AG10803 (cell line): Measurements from ENCODE around the gene LDLRAD4.

Experiments
- DNase-seq: peaks from one replicate; pipeline ENCODE4 v3.0.0; 2010; ENCODE audit warnings: low read depth
- H3K4me3 ChIP-seq: 2 replicates; pipeline ENCODE4 v1.5.1; 2011; ENCODE audit warnings: mild to moderate bottlenecking, low read length, control low read depth
- CTCF ChIP-seq: conservative IDR thresholded peaks from 2 replicates; pipeline ENCODE4 v1.5.1; 2011; ENCODE audit warnings: mild to moderate bottlenecking, low read length, control low read depth, inconsistent platforms

Gene LDLRAD4

DNA sequence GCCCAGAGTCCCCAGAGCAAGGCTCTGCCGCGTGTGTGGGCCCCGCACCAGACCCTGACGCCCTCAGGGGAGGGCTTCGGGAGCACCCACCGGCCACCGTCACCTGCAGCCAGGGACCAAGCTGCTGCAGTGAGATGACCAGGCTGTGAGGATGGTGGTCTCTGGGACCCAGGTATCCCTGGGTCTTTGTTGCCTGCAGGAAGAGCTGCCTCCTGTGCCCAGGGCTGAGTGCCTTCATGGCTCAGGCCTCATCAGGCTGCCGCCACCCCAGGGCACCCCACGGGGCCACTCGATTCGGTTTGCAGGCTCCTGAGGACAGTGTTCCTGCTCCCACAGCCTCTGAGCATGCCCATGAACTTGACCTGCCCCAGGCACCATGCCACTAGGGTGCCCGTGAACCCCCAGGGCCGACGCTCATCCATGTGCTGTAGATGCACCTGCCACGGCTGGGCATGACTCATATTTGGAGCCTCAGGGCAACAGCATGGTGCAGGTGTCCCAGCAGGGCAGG lies 398.0 kb downstream of the LDLRAD4 start:
- DNase-seq: no peak
- no peak overlapping the region for H3K4me3 ChIP-seq
- TF ChIP-seq CTCF: no peak

DNA sequence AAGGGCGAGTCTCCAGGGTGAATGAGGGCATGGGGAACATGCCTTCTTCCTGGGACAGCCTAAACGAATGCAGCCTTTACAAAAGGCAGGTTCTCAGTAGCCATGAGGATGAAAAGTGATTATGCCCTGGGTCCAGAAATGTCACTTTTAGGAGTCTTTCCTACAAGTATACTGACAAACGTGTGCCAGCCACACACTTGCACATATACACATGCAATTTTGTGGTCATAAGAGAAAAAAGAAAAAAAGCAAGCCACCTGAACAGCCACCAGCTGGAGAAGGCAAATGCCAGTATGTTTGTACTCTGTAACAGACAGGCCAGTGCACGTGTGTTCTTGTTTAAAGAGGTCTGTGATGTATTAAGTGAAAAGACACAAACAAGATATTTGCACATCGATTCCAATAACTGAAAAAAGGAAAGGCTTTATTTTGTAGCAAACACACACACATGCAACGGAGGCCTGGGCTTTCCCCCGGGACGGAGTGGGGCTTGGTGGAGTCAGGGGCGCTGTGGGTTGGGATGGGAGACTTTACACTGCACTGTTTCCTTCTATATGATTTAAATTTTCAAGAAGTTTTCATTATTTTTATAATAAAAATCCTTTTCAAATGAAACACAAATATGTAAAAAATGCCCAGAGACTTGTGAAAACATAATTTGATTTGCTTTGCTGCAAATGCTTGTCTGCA lies 399.4 kb downstream of the LDLRAD4 start:
- no peak for DNase-seq

GRCh38 chr18:13618760-13619438 lies 400.3 kb downstream of the LDLRAD4 start:
- no peak for DNase-seq

More for the DNA sequence above, 399.4 kb downstream of the LDLRAD4 start:
- H3K4me3 ChIP-seq: no peak overlapping the region
- TF ChIP-seq CTCF: no peak

GRCh38 chr18:13619505-13620205 lies 401.1 kb downstream of the LDLRAD4 start:
- H3K4me3 ChIP-seq: no peak overlapping the region
- no peak for TF ChIP-seq CTCF
- no peak for DNase-seq

More at GRCh38 chr18:13618760-13619438, 400.3 kb downstream of the LDLRAD4 start:
- no peak for TF ChIP-seq CTCF
- no peak overlapping the region for H3K4me3 ChIP-seq

DNA sequence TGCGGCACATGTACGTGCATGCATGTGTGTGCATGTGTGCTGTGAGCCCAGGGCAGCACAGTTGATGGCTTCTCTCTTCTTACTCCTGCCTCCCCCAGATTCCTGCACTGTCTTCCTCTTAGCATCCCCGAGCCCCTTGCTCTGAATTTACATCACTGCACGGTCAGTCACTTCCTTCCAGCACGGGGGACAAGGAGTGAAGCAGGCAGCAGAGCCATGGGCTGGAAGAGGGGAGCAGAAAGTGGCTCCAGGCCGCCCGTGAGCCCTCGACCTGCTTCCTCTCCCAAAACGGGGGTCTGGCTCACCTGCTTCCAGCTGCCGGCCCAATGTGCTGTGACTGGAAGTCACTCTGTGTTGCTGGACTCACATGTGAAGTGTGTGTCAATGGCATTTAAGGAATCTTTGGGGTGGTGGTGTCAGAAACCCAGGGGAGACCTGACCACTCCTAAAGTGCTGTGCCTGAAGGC lies 401.7 kb downstream of the LDLRAD4 start:
- TF ChIP-seq CTCF: no peak
- DNase-seq: no peak
- no peak overlapping the region for H3K4me3 ChIP-seq

DNA sequence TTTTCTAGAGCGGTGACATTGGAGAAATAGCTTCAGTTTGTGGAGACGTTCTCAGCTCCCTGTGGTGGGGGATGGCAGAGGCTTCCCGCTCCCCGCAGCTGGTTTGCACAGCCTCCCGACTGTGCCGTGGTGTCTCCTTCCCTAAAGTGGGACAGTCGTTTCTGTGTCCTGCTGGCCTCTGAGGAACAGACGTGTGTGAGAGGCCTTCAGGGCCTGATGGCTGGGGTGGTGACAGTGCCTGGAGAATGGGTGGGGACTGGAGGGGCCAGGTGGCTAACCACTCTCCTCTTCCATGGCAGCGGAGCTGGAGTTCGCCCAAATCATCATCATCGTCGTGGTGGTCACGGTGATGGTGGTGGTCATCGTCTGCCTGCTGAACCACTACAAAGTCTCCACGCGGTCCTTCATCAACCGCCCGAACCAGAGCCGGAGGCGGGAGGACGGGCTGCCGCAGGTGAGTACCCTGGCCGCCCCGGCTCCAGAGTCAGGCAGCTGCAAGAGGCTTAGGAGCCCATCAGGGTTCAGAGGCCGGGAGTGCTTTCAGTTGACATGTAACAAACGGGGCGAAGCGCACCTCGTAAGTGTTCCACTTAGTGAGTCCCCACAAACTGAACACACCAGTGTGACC lies 402.4 kb downstream of the LDLRAD4 start:
- no peak for TF ChIP-seq CTCF

More for the DNA sequence above, 402.4 kb downstream of the LDLRAD4 start:
- no peak for DNase-seq
- no peak overlapping the region for H3K4me3 ChIP-seq
